DMS153 (cell line): ENCODE measurements around the gene HRG.
"Not testable (repeated sequence)": the region's sequence is repeated elsewhere in the genome, so short reads cannot be mapped to it uniquely, and the experiment has no call there.

ENCODE experiments used
- DNase-seq: peaks from one replicate; lab custom pipeline; 2025; lab: John Stamatoyannopoulos, UW

The HRG gene

GRCh38 chr3:186665625-186666188, at the start of gene HRG:
TSS of gene HRG (plus strand) at chr3:186666014. CDS start at chr3:186666032, 18 bp downstream.
- no peak for DNase-seq

- no peak for DNase-seq
Measured at GRCh38 chr3:186616299-186616617, 49.6 kb upstream of the HRG start.

GRCh38 chr3:186617036-186617946, 48.5 kb upstream of the HRG start:
- DNase-seq: peak; percentile 64

GRCh38 chr3:186618318-186618938, 47.4 kb upstream of the HRG start:
- no peak for DNase-seq

GRCh38 chr3:186619787-186620212, 46.0 kb upstream of the HRG start:
- DNase-seq: no peak

GRCh38 chr3:186620213-186621092, 45.4 kb upstream of the HRG start:
- DNase-seq: no peak

GRCh38 chr3:186621894-186622650, 43.7 kb upstream of the HRG start:
- DNase-seq: no peak

GRCh38 chr3:186622651-186623310, 43.0 kb upstream of the HRG start:
- no peak for DNase-seq

- DNase-seq: no peak
Measured at GRCh38 chr3:186624598-186624997, 41.2 kb upstream of the HRG start.

GRCh38 chr3:186625600-186626042, 40.2 kb upstream of the HRG start:
- DNase-seq: no peak

- DNase-seq: no peak
Measured at GRCh38 chr3:186626254-186626847, 39.5 kb upstream of the HRG start.

- no peak for DNase-seq
Measured at GRCh38 chr3:186627852-186628414, 37.9 kb upstream of the HRG start.

- DNase-seq: no peak
Measured at GRCh38 chr3:186628756-186629155, 37.1 kb upstream of the HRG start.

GRCh38 chr3:186630950-186631641, 34.7 kb upstream of the HRG start:
- DNase-seq: no peak

GRCh38 chr3:186633481-186633880, 32.3 kb upstream of the HRG start:
- DNase-seq: no peak

- not testable (repeated sequence) for DNase-seq
Measured at GRCh38 chr3:186634207-186634606, 31.6 kb upstream of the HRG start.

GRCh38 chr3:186635532-186635931, 30.3 kb upstream of the HRG start:
- DNase-seq: peak; percentile 13

- no peak for DNase-seq
Measured at GRCh38 chr3:186636536-186636935, 29.3 kb upstream of the HRG start.

- no peak for DNase-seq
Measured at GRCh38 chr3:186637686-186638085, 28.1 kb upstream of the HRG start.
